Cardiac ventricle fibroblast (primary cell): ENCODE data around the gene LAMTOR1. TPM values are rescaled to one million over a fixed set of nuclear protein-coding genes. Genes with fewer than 3 reads are reported as not detected.

ENCODE experiments used
- total RNA-seq: library from RNA; depleted of rRNA; stranded (reverse); fragments of >200 nt; gene quantifications from 2 replicates; pipeline ENCODE4 v1.2.3, GENCODE V29; 2015

Gene LAMTOR1
- total RNA-seq = 118 and 136 TPM in 2 replicates

GRCh38 chr11:72102946-72103753 is at the start of gene LAMTOR1:
Gene LAMTOR1, minus strand, starts transcription at chr11:72103297. Its CDS starts 73 bp downstream, at chr11:72103224.

GRCh38 chr11:72135473-72135872 is 32.4 kb upstream of the LAMTOR1 start, which contains the start of gene FOLR3:
Gene FOLR3, plus strand, starts transcription at chr11:72135725. Its CDS starts 228 bp downstream, at chr11:72135953.

GRCh38 chr11:72112143-72112977 is 9.3 kb upstream of the LAMTOR1 start, which contains the start of gene ANAPC15:
Gene ANAPC15, minus strand, starts transcription at chr11:72112695. Its CDS starts 1,419 bp downstream, at chr11:72111276.

DNA sequence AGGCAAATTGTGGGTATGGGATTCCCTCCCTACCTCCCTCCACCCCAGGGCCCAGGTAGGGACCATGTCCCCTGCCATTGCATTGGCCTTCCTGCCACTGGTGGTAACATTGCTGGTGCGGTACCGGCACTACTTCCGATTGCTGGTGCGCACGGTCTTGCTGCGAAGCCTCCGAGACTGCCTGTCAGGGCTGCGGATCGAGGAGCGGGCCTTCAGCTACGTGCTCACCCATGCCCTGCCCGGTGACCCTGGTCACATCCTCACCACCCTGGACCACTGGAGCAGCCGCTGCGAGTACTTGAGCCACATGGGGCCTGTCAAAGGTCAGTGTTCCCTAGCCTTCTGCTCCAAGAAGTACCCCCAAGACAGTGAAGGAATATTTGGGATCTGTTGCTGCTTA is 2.8 kb upstream of the LAMTOR1 start, which contains the start of gene TOMT:
TOMT (plus strand) TSS at position 37 of the 400 bp plus-strand sequence; CDS start at position 65, 28 bp downstream.

DNA sequence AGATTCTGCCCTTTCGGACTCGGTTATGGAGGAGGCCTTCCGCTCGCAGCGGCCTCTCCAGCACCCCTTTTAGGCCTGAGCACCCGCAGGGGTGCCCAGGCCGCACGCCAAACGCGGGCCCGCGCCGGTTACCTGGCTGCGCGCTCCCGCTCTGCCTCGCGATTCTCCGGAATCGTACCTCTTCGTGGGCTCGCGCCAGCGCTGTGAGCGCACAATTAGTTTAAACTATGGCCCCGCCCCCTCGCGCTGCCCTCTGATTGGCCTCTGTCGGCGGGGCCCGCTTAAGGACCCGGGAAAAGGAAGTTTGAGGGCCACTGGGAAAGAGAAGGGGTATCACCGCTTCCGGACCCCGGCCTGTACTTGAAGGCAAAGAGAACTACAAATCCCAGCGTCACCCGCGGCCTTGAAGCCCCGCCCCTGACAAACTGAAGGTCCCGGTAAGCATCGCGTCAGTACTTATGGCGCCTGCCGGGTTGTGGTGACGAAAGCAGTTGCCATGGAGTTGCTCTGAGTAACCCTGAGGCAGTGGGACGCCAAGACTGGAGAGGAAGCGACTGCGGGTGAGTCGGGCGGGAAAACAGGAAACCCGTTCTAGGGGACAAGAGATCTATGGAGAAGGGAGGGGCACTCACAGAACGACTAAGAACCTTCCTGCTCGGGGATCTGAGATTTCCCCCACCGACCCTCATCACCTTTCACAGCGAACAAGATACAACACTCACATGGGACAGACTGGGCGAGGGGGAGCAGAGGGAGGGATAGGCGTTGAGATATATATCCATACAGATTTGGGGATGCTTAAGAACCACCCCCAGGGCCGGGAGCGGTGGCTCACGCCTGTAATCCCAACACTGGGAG is 22.5 kb downstream of the LAMTOR1 start, which contains the start of the genes LRRC51 and NUMA1:
LRRC51 (plus strand) TSS at position 525 of the 858 bp plus-strand sequence. CDS start 8,234 bp downstream, outside the sequence.
NUMA1 (minus strand) TSS at position 217 of the 858 bp plus-strand sequence. CDS start 44,599 bp downstream, outside the sequence.

Other genes with a start within 250 kb of the LAMTOR1 start
- gene DEFB131B, start 224.8 kb downstream of the LAMTOR1 start, total RNA-seq = not detected in 2 replicates
- gene XNDC1N, start 174.7 kb downstream of the LAMTOR1 start, total RNA-seq = 1.5 and 5.7 TPM in 2 replicates
- gene RNF121, start 174.3 kb downstream of the LAMTOR1 start, total RNA-seq = 16.1 and 23.8 TPM in 2 replicates
- 1.7 and 9.0 TPM in 2 replicates for gene IL18BP, start 104.4 kb downstream of the LAMTOR1 start, total RNA-seq
- gene NUMA1, start 22.8 kb downstream of the LAMTOR1 start, total RNA-seq = 135 and 139 TPM in 2 replicates
- gene LRRC51, start 22.4 kb downstream of the LAMTOR1 start, total RNA-seq = 3.1 and 3.4 TPM in 2 replicates
- not detected in 2 replicates for gene TOMT, start 2.6 kb upstream of the LAMTOR1 start, total RNA-seq
- 12.0 and 19.1 TPM in 2 replicates for gene ANAPC15, start 9.4 kb upstream of the LAMTOR1 start, total RNA-seq
- not detected in 2 replicates for gene FOLR3, start 32.4 kb upstream of the LAMTOR1 start, total RNA-seq
- not detected in 2 replicates for gene FOLR1, start 88.8 kb upstream of the LAMTOR1 start, total RNA-seq
- not detected in 2 replicates for gene FOLR2, start 113.5 kb upstream of the LAMTOR1 start, total RNA-seq
- 34.1 and 42.9 TPM in 2 replicates for gene INPPL1, start 121.5 kb upstream of the LAMTOR1 start, total RNA-seq
- not detected in 2 replicates for gene PHOX2A, start 140.9 kb upstream of the LAMTOR1 start, total RNA-seq